Neural cell (in vitro differentiated cells): ENCODE data around the gene TXNDC15. TPM values are rescaled to one million over a fixed set of nuclear protein-coding genes. Genes with fewer than 3 reads are reported as not detected.

Experiments
- H2AFZ ChIP-seq: fragments of 200-600, 300-800 bp; sonication (generic), shearing (Covaris generic); 2 replicates; pipeline ENCODE4 v1.6.0; 2014; ENCODE audit warnings: low read depth, mild to moderate bottlenecking, antibody characterized with exemption, low read length, moderate library complexity
- H3F3A ChIP-seq: fragments of 200-600 bp; shearing (Covaris generic); 2 replicates; pipeline ENCODE4 v1.6.1; 2016; ENCODE audit warnings: mild to moderate bottlenecking, moderate library complexity, mixed read lengths, antibody characterized with exemption, low read length; ENCODE audit not compliant: insufficient read depth, poor library complexity, severe bottlenecking
- H3K27ac ChIP-seq: fragments of 200-600, 300-800 bp; sonication (generic), shearing (Covaris generic); 2 replicates; pipeline ENCODE4 v1.5.1; 2014; ENCODE audit warnings: mild to moderate bottlenecking, low read length, moderate library complexity
- H3K27me3 ChIP-seq: fragments of 300-800, 200-600 bp; sonication (generic), shearing (Covaris generic); 2 replicates; pipeline ENCODE4 v1.6.0; 2014; ENCODE audit warnings: mild to moderate bottlenecking, low read depth, low read length, moderate library complexity; ENCODE audit not compliant: insufficient read depth
- H3K36me3 ChIP-seq: fragments of 300-800, 200-600 bp; sonication (generic), shearing (Covaris generic); 2 replicates; pipeline ENCODE4 v1.5.1; 2014; ENCODE audit warnings: mild to moderate bottlenecking, antibody characterized with exemption, low read length, moderate library complexity; ENCODE audit not compliant: insufficient read depth
- H3K4me2 ChIP-seq: fragments of 300-800, 200-600 bp; sonication (generic), shearing (Covaris generic); 2 replicates; pipeline ENCODE4 v1.6.0; 2014; ENCODE audit warnings: mild to moderate bottlenecking, low read length
- H3K4me3 ChIP-seq: fragments of 300-800, 200-600 bp; sonication (generic), shearing (Covaris generic); 2 replicates; pipeline ENCODE4 v1.5.1; 2014; ENCODE audit warnings: mild to moderate bottlenecking, low read length, moderate library complexity
- H3K79me2 ChIP-seq: fragments of 200-600 bp; shearing (Covaris generic); replicated peaks from 2 replicates; pipeline ENCODE4 v1.6.0; 2014; ENCODE audit warnings: mild to moderate bottlenecking, low read length, moderate library complexity; ENCODE audit not compliant: insufficient read depth
- H3K9ac ChIP-seq: fragments of 300-800, 200-600 bp; sonication (generic), shearing (Covaris generic); 2 replicates; pipeline ENCODE4 v1.6.1; 2016; ENCODE audit warnings: mild to moderate bottlenecking, low read length, mixed read lengths
- H3K9me2 ChIP-seq: fragments of 200-600 bp; shearing (Covaris generic); 2 replicates; pipeline ENCODE4 v1.6.1; 2016; ENCODE audit warnings: mild to moderate bottlenecking, low read length, mixed read lengths; ENCODE audit not compliant: insufficient read depth
- H3K9me3 ChIP-seq: fragments of 200-600, 300-800 bp; sonication (generic), shearing (Covaris generic); 2 replicates; pipeline ENCODE4 v1.6.1; 2016; ENCODE audit warnings: mild to moderate bottlenecking, mixed run types, low read length, moderate library complexity, mixed read lengths
- H4K20me1 ChIP-seq: fragments of 200-600 bp; shearing (Covaris generic); 2 replicates; pipeline ENCODE4 v1.6.1; 2016; ENCODE audit warnings: mild to moderate bottlenecking, mixed run types; ENCODE audit not compliant: insufficient read depth
- EP300 ChIP-seq: fragments of 450-650 bp; conservative IDR thresholded peaks from 2 replicates; pipeline ENCODE4 v1.6.1; 2014; ENCODE audit warnings: antibody characterized with exemption, mild to moderate bottlenecking, moderate library complexity; ENCODE audit not compliant: poor library complexity, severe bottlenecking
- EZH2 ChIP-seq: fragments of 200-600, 300-800 bp; shearing (Covaris generic), sonication (generic); IDR thresholded peaks from 2 replicates; pipeline ENCODE4 v1.6.1; 2014; ENCODE audit warnings: antibody characterized with exemption, low read length, borderline replicate concordance, mild to moderate bottlenecking; ENCODE audit not compliant: insufficient read depth, poor library complexity, severe bottlenecking
- MXI1 ChIP-seq: fragments of 450-650 bp; conservative IDR thresholded peaks from 2 replicates; pipeline ENCODE4 v1.6.1; 2014; ENCODE audit warnings: antibody characterized with exemption, mild to moderate bottlenecking; ENCODE audit not compliant: poor library complexity, severe bottlenecking
- POLR2AphosphoS5 ChIP-seq: IDR thresholded peaks from 2 replicates; pipeline ENCODE4 v1.6.1; 2012
- RAD21 ChIP-seq: fragments of 450-650 bp; conservative IDR thresholded peaks from 2 replicates; pipeline ENCODE4 v1.6.1; 2014; ENCODE audit warnings: antibody characterized with exemption, mild to moderate bottlenecking, moderate library complexity
- SMC3 ChIP-seq: fragments of 450-650 bp; conservative IDR thresholded peaks from 2 replicates; pipeline ENCODE4 v1.6.1; 2014; ENCODE audit warnings: antibody characterized with exemption, mild to moderate bottlenecking, moderate library complexity; ENCODE audit not compliant: poor library complexity
- TAF1 ChIP-seq: IDR thresholded peaks from 2 replicates; pipeline ENCODE4 v1.6.1; 2012; ENCODE audit warnings: low read depth
- polyA plus RNA-seq: library from polyadenylated mRNA; depleted of rRNA; stranded (reverse); fragments of >200 nt; gene quantifications from 2 replicates; pipeline ENCODE4 v1.2.3, GENCODE V29; 2014
- TF ChIP-seq, protein P1 (sequence below): fragments of 450-650 bp; IDR thresholded peaks from 2 replicates; pipeline ENCODE4 v1.5.1; 2014; ENCODE audit warnings: antibody characterized with exemption, mild to moderate bottlenecking, moderate library complexity; ENCODE audit not compliant: poor library complexity, severe bottlenecking
- TF ChIP-seq, protein P2 (sequence below): IDR thresholded peaks from 2 replicates; pipeline ENCODE4 v1.6.1; 2012; ENCODE audit warnings: borderline replicate concordance

Gene TXNDC15
- polyA plus RNA-seq, 1 donor from 2014 or later, result 127 TPM

DNA sequence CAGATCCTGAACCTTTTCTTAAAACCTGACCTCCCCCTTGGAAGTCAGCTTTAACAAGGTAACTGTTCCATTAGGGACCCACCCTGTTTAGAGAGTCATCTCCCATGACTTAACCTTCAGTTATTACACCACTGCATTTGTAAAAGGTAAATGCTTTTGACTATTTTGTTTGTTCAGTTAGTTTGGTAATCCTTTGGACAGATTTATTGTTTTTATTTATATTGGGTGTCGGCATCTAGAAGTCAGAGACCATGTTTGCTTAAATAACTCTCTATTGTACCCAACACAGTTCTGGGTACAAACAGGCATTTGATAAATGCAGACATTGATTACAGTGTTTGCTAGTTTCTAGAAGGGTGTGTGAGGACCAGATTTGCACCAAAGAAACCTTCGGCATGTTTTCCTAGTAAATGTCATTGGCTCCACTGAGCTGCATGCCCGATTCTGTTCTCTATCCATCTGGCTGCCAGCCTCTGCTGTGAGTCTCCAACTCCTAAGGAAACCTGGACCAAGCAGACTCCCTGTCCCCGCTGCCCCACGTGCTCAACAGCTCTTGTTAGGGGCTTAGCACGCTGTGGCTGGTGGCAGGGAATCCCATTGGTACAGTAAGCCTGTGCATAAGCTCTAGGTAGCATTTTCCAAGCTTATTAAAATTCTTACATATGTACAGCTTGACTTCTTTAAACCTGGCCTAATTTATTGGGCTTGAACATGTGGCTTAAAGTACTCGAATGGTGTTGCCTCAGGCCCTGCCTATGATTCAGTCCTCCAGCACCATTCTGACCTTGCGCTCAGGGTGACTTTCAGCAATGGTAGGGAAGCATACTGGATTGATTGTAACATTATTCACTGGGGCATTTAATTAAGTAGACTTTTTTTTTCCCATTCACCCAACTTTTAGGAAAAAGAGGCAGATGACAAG, 37.4 kb downstream of the TXNDC15 start:
- H3K79me2 ChIP-seq, result no peaks in the 10 kb centered on the region
- H2AFZ ChIP-seq, result no peak overlapping the region
- no peaks in the 10 kb centered on the region for H3K27me3 ChIP-seq
- H3K4me2 ChIP-seq, result no peak overlapping the region
- no peak overlapping the region for H3K9ac ChIP-seq
- H3F3A ChIP-seq, result no peaks in the 10 kb centered on the region
- H3K9me3 ChIP-seq, result no peaks in the 10 kb centered on the region
- TF ChIP-seq SMC3, result no peak
- no peak for TF ChIP-seq EZH2
- TF ChIP-seq, protein P1, sequence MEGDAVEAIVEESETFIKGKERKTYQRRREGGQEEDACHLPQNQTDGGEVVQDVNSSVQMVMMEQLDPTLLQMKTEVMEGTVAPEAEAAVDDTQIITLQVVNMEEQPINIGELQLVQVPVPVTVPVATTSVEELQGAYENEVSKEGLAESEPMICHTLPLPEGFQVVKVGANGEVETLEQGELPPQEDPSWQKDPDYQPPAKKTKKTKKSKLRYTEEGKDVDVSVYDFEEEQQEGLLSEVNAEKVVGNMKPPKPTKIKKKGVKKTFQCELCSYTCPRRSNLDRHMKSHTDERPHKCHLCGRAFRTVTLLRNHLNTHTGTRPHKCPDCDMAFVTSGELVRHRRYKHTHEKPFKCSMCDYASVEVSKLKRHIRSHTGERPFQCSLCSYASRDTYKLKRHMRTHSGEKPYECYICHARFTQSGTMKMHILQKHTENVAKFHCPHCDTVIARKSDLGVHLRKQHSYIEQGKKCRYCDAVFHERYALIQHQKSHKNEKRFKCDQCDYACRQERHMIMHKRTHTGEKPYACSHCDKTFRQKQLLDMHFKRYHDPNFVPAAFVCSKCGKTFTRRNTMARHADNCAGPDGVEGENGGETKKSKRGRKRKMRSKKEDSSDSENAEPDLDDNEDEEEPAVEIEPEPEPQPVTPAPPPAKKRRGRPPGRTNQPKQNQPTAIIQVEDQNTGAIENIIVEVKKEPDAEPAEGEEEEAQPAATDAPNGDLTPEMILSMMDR, result no peak
- no peak for TF ChIP-seq EP300
- no peak for TF ChIP-seq TAF1
- TF ChIP-seq MXI1, result no peak
- TF ChIP-seq POLR2AphosphoS5, result no peak
- no peak for TF ChIP-seq RAD21
- TF ChIP-seq, protein P2, sequence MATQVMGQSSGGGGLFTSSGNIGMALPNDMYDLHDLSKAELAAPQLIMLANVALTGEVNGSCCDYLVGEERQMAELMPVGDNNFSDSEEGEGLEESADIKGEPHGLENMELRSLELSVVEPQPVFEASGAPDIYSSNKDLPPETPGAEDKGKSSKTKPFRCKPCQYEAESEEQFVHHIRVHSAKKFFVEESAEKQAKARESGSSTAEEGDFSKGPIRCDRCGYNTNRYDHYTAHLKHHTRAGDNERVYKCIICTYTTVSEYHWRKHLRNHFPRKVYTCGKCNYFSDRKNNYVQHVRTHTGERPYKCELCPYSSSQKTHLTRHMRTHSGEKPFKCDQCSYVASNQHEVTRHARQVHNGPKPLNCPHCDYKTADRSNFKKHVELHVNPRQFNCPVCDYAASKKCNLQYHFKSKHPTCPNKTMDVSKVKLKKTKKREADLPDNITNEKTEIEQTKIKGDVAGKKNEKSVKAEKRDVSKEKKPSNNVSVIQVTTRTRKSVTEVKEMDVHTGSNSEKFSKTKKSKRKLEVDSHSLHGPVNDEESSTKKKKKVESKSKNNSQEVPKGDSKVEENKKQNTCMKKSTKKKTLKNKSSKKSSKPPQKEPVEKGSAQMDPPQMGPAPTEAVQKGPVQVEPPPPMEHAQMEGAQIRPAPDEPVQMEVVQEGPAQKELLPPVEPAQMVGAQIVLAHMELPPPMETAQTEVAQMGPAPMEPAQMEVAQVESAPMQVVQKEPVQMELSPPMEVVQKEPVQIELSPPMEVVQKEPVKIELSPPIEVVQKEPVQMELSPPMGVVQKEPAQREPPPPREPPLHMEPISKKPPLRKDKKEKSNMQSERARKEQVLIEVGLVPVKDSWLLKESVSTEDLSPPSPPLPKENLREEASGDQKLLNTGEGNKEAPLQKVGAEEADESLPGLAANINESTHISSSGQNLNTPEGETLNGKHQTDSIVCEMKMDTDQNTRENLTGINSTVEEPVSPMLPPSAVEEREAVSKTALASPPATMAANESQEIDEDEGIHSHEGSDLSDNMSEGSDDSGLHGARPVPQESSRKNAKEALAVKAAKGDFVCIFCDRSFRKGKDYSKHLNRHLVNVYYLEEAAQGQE, result no peak
- no peak overlapping the region for H3K4me3 ChIP-seq
- H4K20me1 ChIP-seq, result no peaks in the 10 kb centered on the region
- H3K36me3 ChIP-seq, result no peaks in the 10 kb centered on the region
- no peaks in the 10 kb centered on the region for H3K9me2 ChIP-seq
- no peak overlapping the region for H3K27ac ChIP-seq

DNA sequence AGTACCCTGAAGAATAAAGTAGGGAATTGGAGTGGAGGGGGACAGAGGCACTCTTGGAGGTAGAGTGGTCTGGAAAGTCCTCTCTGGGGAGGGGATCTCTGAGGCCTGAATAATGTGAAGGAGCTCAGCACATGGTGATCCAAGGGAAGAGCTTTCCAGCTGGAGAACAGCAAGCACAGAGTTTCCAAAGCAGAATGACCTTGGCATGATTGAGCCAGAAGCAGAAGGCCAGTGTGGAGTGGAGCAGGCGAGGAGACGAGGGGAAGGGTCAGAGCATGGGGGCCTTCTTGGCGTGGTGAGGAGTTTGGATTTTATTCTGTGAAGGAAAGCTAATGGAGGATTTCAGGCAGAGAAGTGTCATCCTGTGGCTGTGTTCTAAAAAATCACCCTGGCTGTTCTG, 39.1 kb downstream of the TXNDC15 start:
- no peak overlapping the region for H3K4me2 ChIP-seq
- no peak overlapping the region for H3K27ac ChIP-seq
- no peaks in the 10 kb centered on the region for H3K9me2 ChIP-seq
- H2AFZ ChIP-seq, result no peak overlapping the region
- H3K36me3 ChIP-seq, result no peaks in the 10 kb centered on the region
- no peak overlapping the region for H3K4me3 ChIP-seq
- no peaks in the 10 kb centered on the region for H3K9me3 ChIP-seq
- no peak overlapping the region for H3K9ac ChIP-seq
- TF ChIP-seq EP300, result no peak
- no peak for TF ChIP-seq MXI1
- no peak for TF ChIP-seq EZH2
- no peak for TF ChIP-seq SMC3
- TF ChIP-seq, protein P2, result no peak
- no peak for TF ChIP-seq RAD21
- H3K27me3 ChIP-seq, result no peaks in the 10 kb centered on the region
- H3K79me2 ChIP-seq, result no peaks in the 10 kb centered on the region
- no peaks in the 10 kb centered on the region for H4K20me1 ChIP-seq
- H3F3A ChIP-seq, result no peaks in the 10 kb centered on the region
